HS-27A (cell line): ENCODE data around the gene ZSCAN29.

ENCODE experiments used
- DNase-seq: peaks from one replicate; pipeline ENCODE4 v3.0.0-alpha.2; 2012; ENCODE audit warnings: low read depth, missing footprints

The ZSCAN29 gene

DNA sequence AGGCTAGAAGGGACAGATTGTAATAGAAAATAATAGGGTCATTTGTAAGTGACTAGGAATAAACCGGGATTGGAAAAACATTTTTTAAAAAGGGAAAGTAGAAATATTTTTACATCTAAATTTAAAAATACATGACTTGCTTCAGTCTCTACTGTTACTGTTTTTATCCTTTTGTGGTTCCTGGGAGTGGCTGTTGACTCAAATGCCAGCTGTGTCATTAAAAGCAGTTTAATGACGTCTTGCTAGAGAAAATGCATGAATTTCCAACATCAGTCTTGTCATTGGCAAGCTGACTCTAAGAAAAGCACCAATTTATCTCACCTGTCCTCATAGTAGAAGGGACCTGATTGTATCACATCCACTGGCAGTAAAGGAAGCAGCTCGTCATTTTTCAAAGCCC, 23.7 kb downstream of the ZSCAN29 start:
- no peak for DNase-seq

DNA sequence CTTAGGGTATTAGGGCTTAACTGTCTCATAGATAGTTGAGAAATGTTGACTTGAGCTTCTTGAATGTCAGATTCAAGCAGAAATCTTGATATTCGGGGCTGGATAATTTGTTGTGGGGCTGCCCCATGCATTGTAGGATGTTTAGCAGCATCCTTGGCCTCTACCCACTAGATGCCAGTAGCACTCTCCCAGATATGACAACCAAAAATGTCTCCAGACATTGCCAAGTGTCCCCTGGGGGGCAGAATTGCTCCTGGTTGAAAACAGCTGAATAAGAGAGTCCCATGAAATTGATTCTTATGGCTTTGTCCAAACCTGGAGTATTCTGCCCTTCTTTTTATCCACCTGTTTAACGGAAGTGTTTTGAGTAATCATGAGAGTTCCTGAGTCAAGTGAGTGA, 24.5 kb downstream of the ZSCAN29 start:
- no peak for DNase-seq

DNA sequence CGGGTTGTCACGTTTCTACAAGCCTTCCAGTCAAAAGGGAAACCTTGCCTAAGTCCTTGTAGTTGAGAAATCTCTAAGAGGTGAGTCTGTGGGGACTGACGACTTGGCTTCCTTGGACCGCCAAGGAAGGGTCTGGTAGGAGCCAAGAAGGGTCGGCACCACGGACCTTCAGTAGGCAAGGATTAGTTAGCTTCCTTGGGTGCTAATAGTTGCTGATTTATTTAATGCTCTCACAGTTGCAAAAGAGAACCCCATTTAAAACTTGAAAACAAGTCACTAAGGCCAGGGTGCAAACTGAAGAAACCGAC, 40.1 kb downstream of the ZSCAN29 start:
- no peak for DNase-seq

DNA sequence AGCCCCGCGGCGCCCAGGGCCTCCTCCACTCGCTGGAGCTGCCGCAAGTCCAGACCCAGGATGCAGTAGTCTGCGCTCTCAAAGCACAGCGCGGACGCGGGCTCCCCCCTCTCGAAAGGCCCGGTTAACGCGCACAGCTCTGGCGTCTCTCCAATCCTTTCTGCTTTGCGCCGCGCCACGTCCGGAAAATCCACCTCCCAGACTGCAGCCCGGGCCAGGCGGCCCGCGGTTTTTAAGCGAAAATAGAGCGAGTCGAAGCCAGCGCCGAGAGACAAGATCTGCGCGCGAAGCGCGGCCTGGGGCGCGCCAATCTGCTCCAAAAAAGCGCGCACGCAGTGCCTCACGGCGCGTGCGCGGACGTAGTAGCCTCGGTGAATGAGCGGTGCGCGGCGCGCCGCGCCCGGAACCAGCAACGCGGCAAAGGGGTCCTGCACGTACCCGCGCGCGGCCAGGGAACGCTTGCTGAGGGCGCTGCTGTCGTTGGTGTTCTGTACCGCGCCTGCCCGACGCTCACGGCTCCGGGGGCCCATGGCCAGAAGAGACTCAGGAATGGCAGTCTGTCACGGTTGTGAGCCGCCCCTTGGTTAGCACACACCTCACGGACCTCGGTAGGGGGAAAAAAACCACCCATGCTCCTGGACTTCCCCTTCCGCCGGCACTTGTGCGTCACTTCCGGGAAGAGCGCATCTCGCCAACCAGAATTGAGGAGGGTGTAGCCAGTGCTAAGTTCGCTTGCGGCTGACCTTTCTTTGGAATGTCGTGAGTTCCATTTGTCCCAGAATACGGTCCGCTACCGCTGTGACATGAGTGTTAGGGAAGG, 40.7 kb downstream of the ZSCAN29 start, which contains the start of gene LCMT2:
Gene LCMT2, minus strand, starts transcription at position 614 of the 820 bp plus-strand sequence. Its CDS starts 84 bp downstream, at position 530.
- peak; percentile 91 for DNase-seq

DNA sequence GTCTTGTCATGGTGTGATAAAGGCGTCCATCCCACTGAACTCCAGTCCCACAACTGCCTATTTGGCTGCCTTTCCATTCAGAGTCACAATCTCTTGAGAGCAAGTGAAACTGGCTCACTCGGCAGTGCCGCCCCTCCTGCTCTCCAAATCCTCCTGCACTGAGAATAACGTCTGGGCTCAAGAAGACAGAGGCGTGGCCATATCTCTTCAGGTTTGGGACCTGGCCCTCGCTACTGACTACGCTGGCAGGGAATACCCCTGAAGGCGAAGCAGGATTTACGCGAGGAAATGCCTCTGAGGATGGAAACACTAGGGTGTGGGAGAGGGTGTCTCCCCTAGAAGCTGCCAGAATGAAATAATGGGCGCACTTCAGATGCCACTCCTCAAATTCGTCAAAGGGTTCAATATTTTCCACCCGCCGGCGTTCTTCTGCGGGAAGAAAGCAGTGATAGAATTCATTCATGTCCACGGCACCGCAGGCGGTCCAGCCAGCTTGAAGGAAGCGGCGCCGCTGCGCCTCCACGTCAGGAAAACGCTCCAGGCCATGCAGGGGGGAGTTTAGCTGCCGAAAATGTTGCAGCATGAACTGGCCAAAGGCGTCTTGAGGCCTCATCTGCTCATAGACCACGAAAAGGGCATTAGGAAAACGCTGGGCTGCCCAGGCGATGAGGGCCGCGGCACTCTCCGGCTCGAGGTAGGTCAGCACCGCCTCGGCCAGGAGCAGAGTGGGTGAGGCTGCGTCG, 41.5 kb downstream of the ZSCAN29 start:
- no peak for DNase-seq

DNA sequence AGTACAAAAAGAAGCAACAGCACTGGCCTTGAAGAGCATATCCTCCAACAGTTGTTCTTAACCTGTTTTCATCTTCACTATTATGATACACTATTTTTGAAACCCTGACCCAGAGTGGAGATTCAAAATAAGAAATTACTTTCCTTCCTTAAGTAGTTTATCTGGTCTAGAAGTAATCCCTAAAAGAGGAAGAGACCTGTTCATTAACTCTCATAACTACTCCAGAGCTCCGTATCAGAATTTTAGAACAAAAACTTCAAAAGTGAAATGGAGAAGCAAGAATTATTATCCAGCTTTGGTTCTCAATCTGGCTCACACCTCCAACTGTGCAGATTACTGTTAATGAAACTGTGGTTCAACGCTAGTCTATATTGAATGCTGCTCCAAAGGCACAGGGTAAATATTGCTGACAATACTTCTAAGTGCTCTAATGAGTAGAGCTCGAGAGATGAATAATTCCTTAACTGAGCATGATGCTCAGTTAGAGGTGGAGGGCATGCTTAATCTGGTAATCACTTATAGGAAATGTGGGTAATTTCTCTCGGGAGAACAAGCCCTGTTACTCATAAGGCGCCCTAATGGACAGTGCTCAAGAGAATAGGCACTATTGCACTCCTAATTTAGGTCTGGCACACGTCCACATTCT, 45.7 kb downstream of the ZSCAN29 start:
- DNase-seq, result no peak

DNA sequence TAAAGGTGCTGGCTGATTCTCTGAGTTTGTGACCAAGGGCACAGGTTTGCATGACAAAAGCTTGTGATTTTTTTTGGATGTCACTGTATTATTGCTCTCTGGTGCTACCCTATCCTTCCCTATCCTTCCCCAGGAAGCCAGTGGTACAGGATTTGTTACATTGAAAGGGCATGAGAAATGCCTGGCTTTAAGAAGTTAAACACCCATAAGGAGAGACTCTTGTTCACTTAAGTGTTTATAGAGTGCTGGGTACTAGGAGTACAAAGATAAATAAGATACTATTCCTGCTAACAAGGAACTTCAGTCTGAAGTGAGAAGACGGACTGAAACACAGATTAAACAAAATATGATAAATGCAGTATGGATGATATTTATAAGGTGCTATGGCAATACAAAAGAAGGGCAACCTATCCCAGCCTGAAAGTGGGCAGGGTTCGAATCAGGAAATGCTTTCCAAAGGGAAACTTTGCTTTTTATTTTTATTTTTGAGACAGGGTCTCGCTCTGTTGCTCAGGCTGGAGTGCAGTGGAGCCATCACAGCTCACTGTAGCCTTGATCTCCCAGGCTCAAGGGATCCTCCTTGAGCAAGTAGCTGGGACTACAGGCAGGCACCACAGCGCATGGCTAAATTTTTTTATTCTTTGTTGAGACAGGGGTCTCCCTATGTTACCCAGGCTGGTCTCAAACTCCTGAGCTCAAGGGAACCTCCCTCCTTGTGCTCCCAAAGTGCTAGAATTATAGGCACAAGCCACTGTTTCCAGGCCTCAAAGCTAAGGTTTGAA, 51.7 kb downstream of the ZSCAN29 start:
- no peak for DNase-seq

DNA sequence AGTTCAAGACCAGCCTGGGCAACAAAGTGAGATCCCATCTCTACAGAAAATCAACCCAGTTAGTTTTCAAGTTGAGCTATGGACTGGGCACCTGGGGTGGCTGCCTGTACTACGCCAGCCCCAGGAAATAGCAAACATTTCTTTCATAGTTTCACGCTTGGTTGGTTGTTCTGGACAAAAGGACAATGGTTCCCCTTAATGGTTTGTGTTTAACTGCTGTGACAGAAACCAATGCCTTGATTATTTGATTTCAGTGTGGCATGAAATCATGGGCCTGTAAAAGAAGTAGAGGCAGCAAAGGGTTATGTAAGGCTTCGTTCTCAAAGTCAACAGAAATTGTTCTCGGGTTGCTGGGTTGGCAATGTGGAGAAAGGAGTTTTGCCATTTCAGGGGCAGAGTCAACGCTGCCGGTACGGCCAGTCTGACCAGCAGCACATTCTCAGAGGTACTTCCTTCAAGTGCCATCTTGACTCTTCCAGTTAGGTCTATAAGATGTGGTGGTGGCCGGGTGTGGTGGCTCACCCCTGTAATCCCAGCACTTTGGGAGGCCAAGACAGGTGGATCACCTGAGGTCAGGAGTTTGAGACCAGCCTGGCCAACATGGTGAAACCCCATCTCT, 53.2 kb downstream of the ZSCAN29 start:
- DNase-seq, result no peak

DNA sequence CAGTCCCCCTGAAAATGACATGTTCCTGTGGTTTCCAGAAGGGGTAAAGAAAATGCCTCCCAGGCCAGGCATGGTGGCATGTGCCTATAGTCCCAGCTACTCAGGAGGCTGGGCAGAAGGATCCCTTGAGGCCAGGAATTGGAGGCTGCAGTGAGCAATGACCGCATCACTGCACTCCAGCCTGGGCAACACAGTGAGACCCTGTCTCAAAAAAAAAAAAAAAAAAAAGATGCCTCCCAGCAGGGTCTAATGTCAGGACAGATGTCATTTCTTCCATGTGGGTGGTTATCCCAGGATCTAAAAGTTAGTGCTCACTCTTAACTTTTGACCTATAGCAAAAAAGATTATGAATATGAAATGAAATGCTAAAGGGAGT, 53.9 kb downstream of the ZSCAN29 start:
- DNase-seq, result no peak

DNA sequence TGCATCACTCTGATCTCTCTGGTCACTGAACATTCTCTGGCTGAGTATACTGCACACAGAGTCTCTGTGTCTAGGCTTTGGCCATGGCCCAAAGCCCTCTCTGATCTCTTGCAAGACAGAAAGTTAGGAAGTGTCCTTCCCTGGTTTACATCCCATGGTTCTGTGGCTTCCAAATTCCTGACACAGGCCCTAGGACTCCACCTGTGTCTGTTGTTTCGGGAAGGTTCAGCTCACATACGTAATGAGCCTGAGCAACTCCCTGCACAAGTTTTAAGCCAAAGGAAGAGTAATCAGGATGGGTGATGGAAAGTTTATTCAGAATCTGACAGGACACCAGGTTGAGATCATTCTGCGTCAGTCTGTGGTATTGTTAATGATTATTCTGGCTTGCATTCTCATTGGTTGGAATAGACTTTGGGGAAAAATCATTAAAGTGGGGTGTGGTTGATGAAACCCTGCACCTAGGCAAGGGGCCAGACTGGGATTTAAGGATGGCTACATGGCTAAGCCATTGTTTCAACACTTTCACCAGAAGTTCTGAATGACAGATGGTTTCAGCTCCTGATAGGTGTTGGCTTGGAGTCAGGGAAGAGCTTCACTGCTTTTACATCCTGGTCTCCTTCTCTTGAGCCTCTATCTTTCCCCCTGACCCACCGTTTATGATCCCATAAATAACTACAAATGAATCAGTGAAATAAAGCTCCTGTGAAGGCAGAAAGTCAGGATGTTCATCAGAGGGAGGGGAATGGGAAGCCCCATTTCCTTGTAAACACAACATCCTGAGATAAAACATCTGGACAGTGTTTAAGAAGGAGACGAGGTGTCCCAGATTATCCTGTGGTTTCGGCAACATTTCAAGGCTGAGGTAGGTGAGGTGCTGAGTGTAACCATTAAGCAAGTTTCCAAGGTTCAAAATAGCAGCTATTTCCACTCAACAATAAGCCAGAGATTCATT, 54.5 kb downstream of the ZSCAN29 start:
- no peak for DNase-seq

DNA sequence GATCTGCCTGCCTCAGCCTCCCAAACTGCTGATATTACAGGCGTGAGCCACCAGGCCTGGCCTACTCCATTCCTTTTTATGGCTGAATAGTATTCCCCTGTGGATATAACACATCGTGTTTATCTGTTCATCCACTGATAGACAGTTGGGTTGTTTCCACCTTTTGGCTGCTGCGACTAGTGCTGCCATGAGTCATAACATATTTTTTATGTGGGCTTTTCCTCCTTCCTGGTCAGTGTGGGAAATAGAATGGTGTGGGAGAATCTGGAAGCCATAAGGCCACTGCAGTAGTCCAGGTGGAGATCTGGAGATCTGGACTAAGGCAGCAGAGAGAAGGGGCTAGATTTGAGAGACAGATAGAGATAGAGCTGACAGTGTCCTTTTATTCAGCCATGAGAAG, 56.7 kb downstream of the ZSCAN29 start:
- DNase-seq, result no peak

DNA sequence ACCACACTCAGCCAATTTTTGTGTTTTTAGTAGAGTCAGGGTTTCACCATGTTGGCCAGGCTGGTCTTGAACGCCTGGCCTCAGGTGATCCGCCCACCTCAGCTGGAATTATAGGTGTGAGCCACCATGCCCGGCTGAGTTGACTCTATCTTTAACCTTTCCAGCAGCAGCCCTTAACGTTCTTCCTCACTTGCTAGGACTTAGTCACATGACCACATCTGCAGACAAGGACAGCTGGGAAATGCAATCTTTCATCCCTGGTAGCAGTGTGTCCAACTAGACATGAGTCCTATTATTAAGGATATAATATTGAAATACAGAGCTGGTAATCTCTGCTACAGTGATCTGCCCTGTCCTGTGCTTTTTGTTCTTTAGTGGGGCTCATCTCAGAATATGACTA, 58.5 kb downstream of the ZSCAN29 start:
- no peak for DNase-seq
